Measurements from ENCODE around the gene S100A2. TPM values are rescaled to one million over a fixed set of nuclear protein-coding genes. Genes with fewer than 3 reads are reported as not detected.
A peak's percentile ranks its signal among the peaks of the same experiment; 100 is the strongest.
"Not testable (repeated sequence)": the region's sequence is repeated elsewhere in the genome, so short reads cannot be mapped to it uniquely, and the experiment has no call there.

The S100A2 gene
- total RNA-seq, 3 donors from 2014 or later, result 0.33 to 5.4 TPM; not detected in 1

- Histone ChIP-seq H3K4me3 (no peak overlapping the region), H3K9me3 (no peaks in the 10 kb centered on the region), H3K27ac (no peak overlapping the region), H3K27me3 (no peaks in the 10 kb centered on the region), H3K4me1 (no peaks in the 10 kb centered on the region), H3K36me3 (no peaks in the 10 kb centered on the region)
- no peak for DNase-seq (ENCODE audit: low spot score in 2 of 2)
- TF ChIP-seq CTCF (IDR thresholded peaks at IDR 0.05), result no peak
- no peak for TF ChIP-seq POLR2AphosphoS5 (IDR thresholded peaks at IDR 0.05)
- TF ChIP-seq POLR2A (IDR thresholded peaks at IDR 0.05), result no peak
- intact Hi-C loops (cut with DNase I; ENCODE audit: low total_unique reads), result no loop called here
These were observed 22.8 kb upstream of the S100A2 start for GRCh38 chr1:153588482-153588881.

GRCh38 chr1:153588033-153588432, 22.4 kb upstream of the S100A2 start:
- DNase-seq (ENCODE audit: low spot score in 2 of 2); H3K4me3 ChIP-seq; intact Hi-C loops (cut with DNase I; ENCODE audit: low total_unique reads); H3K9me3 ChIP-seq; H3K4me1 ChIP-seq; H3K27me3 ChIP-seq; H3K36me3 ChIP-seq; H3K27ac ChIP-seq: not testable (repeated sequence)

- Histone ChIP-seq H3K27me3 (no peaks in the 10 kb centered on the region), H3K4me1 (no peaks in the 10 kb centered on the region), H3K9me3 (no peaks in the 10 kb centered on the region), H3K4me3 (no peak overlapping the region), H3K36me3 (no peaks in the 10 kb centered on the region), H3K27ac (no peak overlapping the region)
- intact Hi-C loops (cut with DNase I; ENCODE audit: low total_unique reads), result no loop called here
- no peak for TF ChIP-seq CTCF (IDR thresholded peaks at IDR 0.05)
- TF ChIP-seq POLR2AphosphoS5 (IDR thresholded peaks at IDR 0.05), result no peak
- no peak for TF ChIP-seq POLR2A (IDR thresholded peaks at IDR 0.05)
- DNase-seq (ENCODE audit: low spot score in 2 of 2), result no peak
These were observed 21.7 kb upstream of the S100A2 start for GRCh38 chr1:153587314-153587713.

GRCh38 chr1:153586347-153586746, 20.7 kb upstream of the S100A2 start:
- no peaks in the 10 kb centered on the region for H3K36me3 ChIP-seq
- H3K9me3 ChIP-seq, result no peaks in the 10 kb centered on the region
- H3K27me3 ChIP-seq, result no peaks in the 10 kb centered on the region
- no peak overlapping the region for H3K4me3 ChIP-seq
- TF ChIP-seq POLR2AphosphoS5 (IDR thresholded peaks at IDR 0.05) (no peak), POLR2A (IDR thresholded peaks at IDR 0.05) (no peak), CTCF (IDR thresholded peaks at IDR 0.05) (no peak)
- intact Hi-C loops (cut with DNase I; ENCODE audit: low total_unique reads), result no loop called here
- H3K4me1 ChIP-seq, result no peaks in the 10 kb centered on the region
- DNase-seq (ENCODE audit: low spot score in 2 of 2), result no peak
- no peak overlapping the region for H3K27ac ChIP-seq

GRCh38 chr1:153585006-153585405, 19.4 kb upstream of the S100A2 start:
- H3K9me3 ChIP-seq, result no peaks in the 10 kb centered on the region
- TF ChIP-seq CTCF (IDR thresholded peaks at IDR 0.05), result no peak
- no peak for TF ChIP-seq POLR2A (IDR thresholded peaks at IDR 0.05)
- no peak for TF ChIP-seq POLR2AphosphoS5 (IDR thresholded peaks at IDR 0.05)
- H3K4me1 ChIP-seq, result no peaks in the 10 kb centered on the region
- intact Hi-C loops (cut with DNase I; ENCODE audit: low total_unique reads), result no loop called here
- DNase-seq (ENCODE audit: low spot score in 2 of 2), result no peak
- H3K27me3 ChIP-seq, result no peaks in the 10 kb centered on the region
- no peaks in the 10 kb centered on the region for H3K36me3 ChIP-seq
- H3K27ac ChIP-seq, result no peak overlapping the region
- no peak overlapping the region for H3K4me3 ChIP-seq

- TF ChIP-seq CTCF (IDR thresholded peaks at IDR 0.05) (no peak), POLR2A (IDR thresholded peaks at IDR 0.05) (no peak), POLR2AphosphoS5 (IDR thresholded peaks at IDR 0.05) (no peak)
- no peaks in the 10 kb centered on the region for H3K27me3 ChIP-seq
These were observed 18.3 kb upstream of the S100A2 start for GRCh38 chr1:153583976-153584375.

GRCh38 chr1:153583514-153583913, 17.9 kb upstream of the S100A2 start:
- H3K27ac ChIP-seq; DNase-seq (ENCODE audit: low spot score in 2 of 2); H3K9me3 ChIP-seq; H3K27me3 ChIP-seq; H3K36me3 ChIP-seq; intact Hi-C loops (cut with DNase I; ENCODE audit: low total_unique reads); H3K4me1 ChIP-seq; H3K4me3 ChIP-seq: not testable (repeated sequence)

More at GRCh38 chr1:153583976-153584375, 18.3 kb upstream of the S100A2 start:
- no peaks in the 10 kb centered on the region for H3K9me3 ChIP-seq
- DNase-seq (ENCODE audit: low spot score in 2 of 2), result no peak
- no peaks in the 10 kb centered on the region for H3K4me1 ChIP-seq
- no peak overlapping the region for H3K27ac ChIP-seq
- no peaks in the 10 kb centered on the region for H3K36me3 ChIP-seq
- no peak overlapping the region for H3K4me3 ChIP-seq
- intact Hi-C loops (cut with DNase I; ENCODE audit: low total_unique reads), result no loop called here

GRCh38 chr1:153582836-153583235, 17.2 kb upstream of the S100A2 start:
- H3K9me3 ChIP-seq; intact Hi-C loops (cut with DNase I; ENCODE audit: low total_unique reads); H3K27me3 ChIP-seq; H3K4me1 ChIP-seq; H3K4me3 ChIP-seq; H3K27ac ChIP-seq; H3K36me3 ChIP-seq: not testable (repeated sequence)
- peak in 1 of 2 donors; percentile 43 for DNase-seq (ENCODE audit: low spot score in 2 of 2)
